Measurements from ENCODE around the gene CPEB4. TPM values are rescaled to one million over a fixed set of nuclear protein-coding genes. Genes with fewer than 3 reads are reported as not detected.

Gene CPEB4
- total RNA-seq, 2 experiments from 2014 or later: 12.2 to 12.3 TPM

- CTCF ChIA-PET: interaction anchor here (2.0 kb wide), 1 partner anchor 22 kb away, joined by 7 read pairs; no protein-coding TSS in a partner anchor
- POLR2A ChIA-PET: no interaction called here
Observed at GRCh38 chr5:173903396-173904140, 15.4 kb downstream of the CPEB4 start.

DNA sequence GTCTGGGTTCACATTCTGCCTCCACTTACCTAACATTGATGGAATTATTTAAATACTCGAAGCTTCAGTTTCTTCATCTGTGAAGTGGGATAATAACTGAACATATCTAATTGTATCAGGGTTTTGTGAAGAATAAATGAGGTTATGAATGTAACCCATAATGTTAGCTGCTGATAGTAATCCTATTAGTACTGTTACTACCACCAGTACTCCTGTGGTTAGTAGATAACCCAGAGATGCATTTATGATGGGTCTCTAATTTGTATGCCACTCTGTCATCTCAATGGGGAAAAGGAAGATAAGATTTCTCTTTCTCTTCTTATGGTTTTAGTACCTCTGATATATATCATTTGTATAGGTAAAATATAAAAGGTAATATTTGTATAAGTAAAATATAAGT lies 16.0 kb downstream of the CPEB4 start:
- ChIA-PET CTCF (interaction anchor here (2.0 kb wide), 1 partner anchor 22 kb away, joined by 7 read pairs; no protein-coding TSS in a partner anchor), POLR2A (no interaction called here)

DNA sequence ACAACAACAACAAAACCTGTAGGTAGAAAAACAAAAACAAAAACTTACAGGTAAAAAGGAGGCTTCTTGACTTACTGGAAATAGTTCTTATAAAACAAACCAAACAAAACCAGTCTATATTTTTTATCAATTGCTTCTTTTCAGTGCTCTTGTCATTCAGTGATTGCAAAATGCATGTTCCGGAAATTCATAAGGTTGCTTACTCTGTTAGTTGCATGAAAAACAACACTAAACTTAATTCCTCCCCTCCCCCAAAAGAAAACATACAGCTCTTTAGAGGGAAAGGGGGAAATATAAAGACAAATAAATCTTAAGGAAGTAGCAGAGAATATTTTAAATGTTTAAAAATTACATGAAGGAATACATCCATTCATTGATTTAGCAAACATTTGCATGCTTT lies 19.1 kb downstream of the CPEB4 start:
- POLR2A ChIA-PET: interaction anchor here (0.6 kb wide), 1 partner anchor 59 kb away, joined by 3 read pairs; no protein-coding TSS in a partner anchor

GRCh38 chr5:173907686-173908371 lies 19.7 kb downstream of the CPEB4 start:
- ChIA-PET CTCF (no interaction called here), POLR2A (interaction anchor here (0.6 kb wide), 1 partner anchor 58 kb away, joined by 3 read pairs; no protein-coding TSS in a partner anchor)

More for the DNA sequence above, 19.1 kb downstream of the CPEB4 start:
- CTCF ChIA-PET: no interaction called here

DNA sequence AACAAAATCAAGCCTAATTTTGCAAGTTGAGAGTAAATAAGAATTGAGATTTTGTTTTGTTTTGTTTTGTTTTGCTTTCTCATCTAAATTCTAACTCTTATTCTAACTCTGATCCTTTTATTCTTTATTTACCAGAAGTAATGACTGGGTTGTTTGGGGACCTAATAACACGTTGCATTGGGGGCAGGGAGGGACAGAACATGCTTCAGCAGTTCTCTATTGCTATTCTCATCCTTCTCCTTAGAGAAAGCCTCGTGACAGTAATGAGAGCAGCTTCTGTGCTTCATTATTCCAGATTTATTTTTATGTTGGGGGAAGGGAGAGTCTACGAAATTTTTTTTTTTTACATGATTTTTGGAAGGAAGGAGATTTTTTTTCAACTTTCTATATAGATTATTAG lies 21.1 kb downstream of the CPEB4 start:
- POLR2A ChIA-PET: no interaction called here
- CTCF ChIA-PET: no interaction called here

DNA sequence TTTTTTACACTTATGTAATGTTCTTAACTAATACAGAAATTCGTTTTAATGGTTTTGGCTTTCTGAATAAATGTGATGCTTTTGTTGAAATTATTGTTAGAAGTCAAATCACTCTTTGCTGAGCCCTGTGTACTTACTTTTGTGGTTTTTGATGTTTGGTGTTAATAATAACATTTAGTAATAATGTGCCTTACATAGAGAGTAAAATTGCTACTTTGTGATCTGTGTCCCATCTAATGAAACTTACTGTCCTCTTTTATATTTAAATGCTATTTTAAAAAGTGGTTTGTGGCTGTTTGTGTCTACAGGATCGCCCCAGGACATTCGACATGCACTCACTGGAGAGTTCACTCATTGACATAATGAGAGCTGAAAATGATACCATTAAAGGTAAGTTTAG lies 22.1 kb downstream of the CPEB4 start:
- POLR2A ChIA-PET: interaction anchor here (0.6 kb wide), 1 partner anchor 20 kb away, joined by 3 read pairs; no protein-coding TSS in a partner anchor
- CTCF ChIA-PET: interaction anchor here (0.6 kb wide), 2 partner anchors 1232 to 1519 kb away, joined by 3 to 4 read pairs; no protein-coding TSS in a partner anchor

DNA sequence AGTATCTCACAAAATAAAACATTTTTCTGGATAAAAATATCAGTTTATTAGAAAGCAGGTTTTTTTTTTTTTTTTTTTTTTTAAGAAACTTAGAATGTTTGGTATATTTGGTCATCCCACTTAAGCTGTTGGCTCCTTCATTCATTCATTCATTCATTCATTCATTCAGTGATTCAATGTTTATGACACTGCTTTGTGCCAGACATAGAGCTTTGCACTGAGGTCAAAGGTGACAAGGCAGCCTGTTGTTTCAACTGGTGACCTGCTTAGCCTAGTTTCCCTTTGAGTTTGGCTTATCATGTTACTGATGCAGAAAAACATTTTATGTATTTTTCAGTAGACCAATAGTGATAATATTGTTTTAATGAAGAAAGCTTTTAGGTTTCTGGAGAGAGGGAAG lies 23.5 kb downstream of the CPEB4 start:
- ChIA-PET POLR2A (no interaction called here), CTCF (no interaction called here)

DNA sequence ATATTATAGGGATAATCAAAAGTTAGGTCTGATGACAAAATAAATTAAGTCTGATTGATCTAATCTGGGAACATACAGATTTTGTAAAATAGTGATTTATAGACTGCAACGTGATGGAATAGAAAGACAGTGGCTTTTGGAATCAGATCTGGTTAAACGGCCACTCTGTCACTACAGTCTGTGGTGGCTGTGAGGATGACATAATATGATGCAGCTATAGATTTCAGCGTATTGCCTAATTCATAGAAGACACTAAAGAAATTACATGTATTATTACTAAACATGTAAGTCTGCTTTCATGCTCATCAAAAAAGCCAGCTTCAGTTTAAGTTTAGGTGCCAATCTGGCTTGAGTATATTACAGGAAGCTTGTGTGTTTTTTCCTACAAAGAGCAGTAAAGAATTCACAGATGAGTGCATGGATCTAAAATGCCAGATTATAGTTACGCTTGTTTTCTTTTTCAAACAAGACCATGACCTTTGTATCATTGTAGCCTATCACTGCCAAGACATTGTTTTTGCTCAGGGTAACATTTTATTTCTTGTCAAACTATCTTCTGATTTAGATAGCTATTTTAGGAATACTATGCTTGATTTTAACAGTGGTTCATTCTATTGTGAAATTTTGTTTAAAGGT lies 25.7 kb downstream of the CPEB4 start:
- ChIA-PET POLR2A (interaction anchor here (0.7 kb wide), 2 partner anchors 11 to 83 kb away, joined by 4 to 8 read pairs; no protein-coding TSS in a partner anchor), CTCF (interaction anchor here (1.0 kb wide), 1 partner anchor 30 kb away, joined by 3 read pairs; no protein-coding TSS in a partner anchor)

- POLR2A ChIA-PET: no interaction called here
Observed at GRCh38 chr5:173915310-173916014, 27.3 kb downstream of the CPEB4 start.

GRCh38 chr5:173916233-173916632 lies 28.1 kb downstream of the CPEB4 start:
- ChIA-PET POLR2A (no interaction called here), CTCF (interaction anchor here (1.5 kb wide), 1 partner anchor 300 kb away, joined by 3 read pairs; the partner anchor contains the start of gene BOD1)

More at GRCh38 chr5:173915310-173916014, 27.3 kb downstream of the CPEB4 start:
- CTCF ChIA-PET: no interaction called here

GRCh38 chr5:173917788-173918786 lies 29.9 kb downstream of the CPEB4 start:
- ChIA-PET POLR2A (interaction anchor here (0.8 to 1.2 kb wide), 3 partner anchors 28 to 33 kb away, joined by 3 to 5 read pairs (median 4); partner anchors contain the start of gene CPEB4), CTCF (interaction anchor here (0.9 to 1.5 kb wide), 2 partner anchors 130 to 302 kb away, joined by 3 read pairs; partner anchors contain the start of gene BOD1)

- ChIA-PET CTCF (no interaction called here), POLR2A (interaction anchor here (0.8 kb wide), 1 partner anchor 32 kb away, joined by 3 read pairs; the partner anchor contains the start of gene CPEB4)
Observed at GRCh38 chr5:173919443-173919842, 31.3 kb downstream of the CPEB4 start.

GRCh38 chr5:173920024-173920753 lies 32.0 kb downstream of the CPEB4 start:
- ChIA-PET POLR2A (no interaction called here), CTCF (no interaction called here)

DNA sequence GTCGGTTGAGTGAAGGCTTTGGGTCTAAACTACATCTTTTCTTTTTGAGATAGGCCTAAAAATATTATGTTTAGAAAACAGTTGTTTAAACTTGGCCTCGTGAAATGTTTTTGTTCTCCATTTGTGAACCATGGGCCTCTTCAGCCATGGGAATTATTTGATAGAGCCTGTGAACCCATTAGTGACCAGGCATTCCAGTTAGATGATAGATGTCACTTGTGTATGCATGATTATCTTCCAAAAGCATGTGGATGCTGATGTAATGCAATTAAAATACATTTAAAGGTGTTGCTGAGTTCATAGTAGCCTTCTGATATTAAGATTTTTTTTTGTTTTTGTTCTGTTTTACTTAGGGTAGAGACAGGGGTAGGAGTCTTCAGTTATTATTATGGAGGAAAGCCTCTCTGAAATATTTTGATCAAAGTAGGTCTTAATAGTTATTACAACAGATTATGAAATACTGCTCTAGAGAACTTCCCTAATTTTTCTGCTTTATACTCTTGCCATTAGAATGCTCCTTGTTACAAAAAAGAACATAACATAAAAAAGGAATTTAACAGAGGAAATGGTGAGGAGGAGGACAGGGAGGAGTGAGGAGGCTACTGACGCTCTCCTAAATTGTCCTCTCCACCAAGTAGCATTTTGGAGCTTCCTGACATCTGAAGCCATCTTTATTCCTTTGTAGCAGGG lies 32.9 kb downstream of the CPEB4 start:
- CTCF ChIA-PET: no interaction called here
- POLR2A ChIA-PET: no interaction called here

GRCh38 chr5:173922527-173922926 lies 34.4 kb downstream of the CPEB4 start:
- ChIA-PET POLR2A (no interaction called here), CTCF (no interaction called here)

- POLR2A ChIA-PET: no interaction called here
- CTCF ChIA-PET: interaction anchor here (0.6 to 2.2 kb wide), 2 partner anchors 49 to 307 kb away, joined by 3 to 7 read pairs; partner anchors contain the start of gene BOD1
Observed at GRCh38 chr5:173923218-173924095, 35.3 kb downstream of the CPEB4 start.

All from activated CD8-positive, alpha-beta memory T cell treated with anti-CD3 and anti-CD28 coated beads for 36 hours (primary cell).